OCI-LY1 (cell line): ENCODE data around the gene ANXA6.

Source experiments
- H2AFZ ChIP-seq: fragments of 200-600 bp; sonication (generic), shearing (Covaris generic); 2 replicates; pipeline ENCODE4 v1.6.0; 2014; ENCODE audit warnings: antibody characterized with exemption, mild to moderate bottlenecking, low read length
- H3F3A ChIP-seq: fragments of 200-600 bp; sonication (generic), shearing (Covaris generic); 2 replicates; pipeline ENCODE4 v1.6.0; 2014; ENCODE audit warnings: mild to moderate bottlenecking, antibody characterized with exemption, low read length, moderate library complexity; ENCODE audit not compliant: insufficient read depth
- H3K27ac ChIP-seq: fragments of 200-600 bp; sonication (generic); 2 replicates; pipeline ENCODE4 v1.5.1; 2014; ENCODE audit warnings: low read length, mixed run types, mild to moderate bottlenecking, low read depth; ENCODE audit not compliant: poor library complexity, severe bottlenecking
- H3K27me3 ChIP-seq: fragments of 200-600 bp; sonication (generic); 2 replicates; pipeline ENCODE4 v1.6.0; 2014; ENCODE audit warnings: antibody characterized with exemption, mild to moderate bottlenecking, low read length, moderate library complexity; ENCODE audit not compliant: insufficient read depth
- H3K36me3 ChIP-seq: fragments of 200-600 bp; sonication (generic); 2 replicates; pipeline ENCODE4 v1.6.1; 2014; ENCODE audit warnings: mild to moderate bottlenecking, antibody characterized with exemption, low read length, moderate library complexity, mixed read lengths; ENCODE audit not compliant: insufficient read depth
- H3K4me1 ChIP-seq: fragments of 200-600 bp; sonication (generic); 2 replicates; pipeline ENCODE4 v1.5.1; 2014; ENCODE audit warnings: mild to moderate bottlenecking, low read length, moderate library complexity; ENCODE audit not compliant: insufficient read depth, severe bottlenecking
- H3K4me2 ChIP-seq: fragments of 200-600 bp; sonication (generic), shearing (Covaris generic); 2 replicates; pipeline ENCODE4 v1.6.1; 2014; ENCODE audit warnings: low read length
- H3K4me3 ChIP-seq: fragments of 200-600 bp; sonication (generic); 2 replicates; pipeline ENCODE4 v1.5.1; 2014; ENCODE audit warnings: low read length, low read depth, mild to moderate bottlenecking, mixed read lengths; ENCODE audit not compliant: poor library complexity, severe bottlenecking
- H3K79me2 ChIP-seq: fragments of 200-600 bp; shearing (Covaris generic); 2 replicates; pipeline ENCODE4 v1.6.1; 2016; ENCODE audit warnings: mixed run types, low read length, mixed read lengths; ENCODE audit not compliant: insufficient read depth
- H3K9ac ChIP-seq: fragments of 200-600 bp; sonication (generic), shearing (Covaris generic); 2 replicates; pipeline ENCODE4 v1.6.1; 2014; ENCODE audit warnings: mild to moderate bottlenecking, low read length, mixed read lengths
- H3K9me2 ChIP-seq: fragments of 200-600 bp; sonication (generic), shearing (Covaris generic); 2 replicates; pipeline ENCODE4 v1.6.1; 2014; ENCODE audit warnings: low read depth, mild to moderate bottlenecking, low read length, mixed read lengths
- H3K9me3 ChIP-seq: fragments of 200-600 bp; shearing (Covaris generic); 2 replicates; pipeline ENCODE4 v1.6.1; 2014; ENCODE audit warnings: low read length, mixed read lengths
- H4K20me1 ChIP-seq: fragments of 200-600 bp; sonication (generic), shearing (Covaris generic); 2 replicates; pipeline ENCODE4 v1.6.0; 2016; ENCODE audit warnings: mild to moderate bottlenecking, low read length; ENCODE audit not compliant: insufficient read depth
- CTCF ChIP-seq: fragments of 200-600 bp; sonication (generic), shearing (Covaris generic); IDR thresholded peaks from 2 replicates; pipeline ENCODE4 v1.5.1; 2017; ENCODE audit warnings: mild to moderate bottlenecking, antibody characterized with exemption, low read length, moderate library complexity, mixed read lengths
- EZH2 ChIP-seq: fragments of 200-600 bp; sonication (generic), shearing (Covaris generic); IDR thresholded peaks from 2 replicates; pipeline ENCODE4 v1.8.0; 2017; ENCODE audit warnings: borderline replicate concordance, mixed run types, mild to moderate bottlenecking, antibody characterized with exemption, low read length, moderate library complexity, mixed read lengths

Gene ANXA6

GRCh38 chr5:151157426-151158286 is at the start of gene ANXA6:
TSS of gene ANXA6 (minus strand) at chr5:151157779. CDS start at chr5:151147901, 9,878 bp downstream.
- peak within 1 kb of the TSS; percentile 56 for H3K4me3 ChIP-seq
- TF ChIP-seq EZH2 (no peak), CTCF (no peak)
- H2AFZ ChIP-seq: no peak within 1 kb of the TSS
- H3K9me3 ChIP-seq: no peaks in the 10 kb centered on the region
- H3F3A ChIP-seq: no peaks in the 10 kb centered on the region
- peaks cover 22% of the 10 kb centered on the region for H3K4me1 ChIP-seq
- H3K4me2 ChIP-seq: peak within 1 kb of the TSS; percentile 64
- H3K27ac ChIP-seq: no peak within 1 kb of the TSS
- no peaks in the 10 kb centered on the region for H4K20me1 ChIP-seq
- no peaks in the 10 kb centered on the region for H3K79me2 ChIP-seq
- no peaks in the 10 kb centered on the region for H3K36me3 ChIP-seq
- H3K27me3 ChIP-seq: no peaks in the 10 kb centered on the region; the same call in 1 of the 2 replicates
- H3K9ac ChIP-seq: peak within 1 kb of the TSS; percentile 25; the same call in 1 of the 2 replicates
- no peaks in the 10 kb centered on the region for H3K9me2 ChIP-seq

- peaks cover 59% of the 10 kb centered on the region for H3K4me1 ChIP-seq
- H3K9me2 ChIP-seq: no peaks in the 10 kb centered on the region
- H3K27me3 ChIP-seq: no peaks in the 10 kb centered on the region
- no peak overlapping the region for H3K4me2 ChIP-seq
- H3K79me2 ChIP-seq: peaks cover 29% of the 10 kb centered on the region
- peaks cover 59% of the 10 kb centered on the region for H3K36me3 ChIP-seq
- no peaks in the 10 kb centered on the region for H3K9me3 ChIP-seq
- no peak overlapping the region for H2AFZ ChIP-seq
- no peak overlapping the region for H3K9ac ChIP-seq
- H3F3A ChIP-seq: no peaks in the 10 kb centered on the region
- peak overlapping the region; percentile 57 for H3K27ac ChIP-seq
- H3K4me3 ChIP-seq: no peak overlapping the region
- TF ChIP-seq CTCF (no peak), EZH2 (no peak)
- H4K20me1 ChIP-seq: no peaks in the 10 kb centered on the region
Measured at GRCh38 chr5:151205411-151205810, 47.8 kb upstream of the ANXA6 start.

GRCh38 chr5:151204051-151204450 is 46.5 kb upstream of the ANXA6 start:
- H3K36me3 ChIP-seq: peaks cover 70% of the 10 kb centered on the region
- H3F3A ChIP-seq: no peaks in the 10 kb centered on the region
- no peak overlapping the region for H2AFZ ChIP-seq

More at GRCh38 chr5:151204051-151204450, 46.5 kb upstream of the ANXA6 start:
- H3K9me3 ChIP-seq: no peaks in the 10 kb centered on the region
- TF ChIP-seq CTCF (no peak), EZH2 (no peak)
- no peak overlapping the region for H3K4me3 ChIP-seq
- no peak overlapping the region for H3K9ac ChIP-seq
- peaks cover 19% of the 10 kb centered on the region for H3K79me2 ChIP-seq
- no peaks in the 10 kb centered on the region for H3K9me2 ChIP-seq
- peak overlapping the region; percentile 20 for H3K27ac ChIP-seq
- peaks cover 51% of the 10 kb centered on the region for H3K4me1 ChIP-seq
- H4K20me1 ChIP-seq: no peaks in the 10 kb centered on the region
- H3K27me3 ChIP-seq: no peaks in the 10 kb centered on the region
- H3K4me2 ChIP-seq: no peak overlapping the region
